Measurements from ENCODE around the gene LONP1.

DNA sequence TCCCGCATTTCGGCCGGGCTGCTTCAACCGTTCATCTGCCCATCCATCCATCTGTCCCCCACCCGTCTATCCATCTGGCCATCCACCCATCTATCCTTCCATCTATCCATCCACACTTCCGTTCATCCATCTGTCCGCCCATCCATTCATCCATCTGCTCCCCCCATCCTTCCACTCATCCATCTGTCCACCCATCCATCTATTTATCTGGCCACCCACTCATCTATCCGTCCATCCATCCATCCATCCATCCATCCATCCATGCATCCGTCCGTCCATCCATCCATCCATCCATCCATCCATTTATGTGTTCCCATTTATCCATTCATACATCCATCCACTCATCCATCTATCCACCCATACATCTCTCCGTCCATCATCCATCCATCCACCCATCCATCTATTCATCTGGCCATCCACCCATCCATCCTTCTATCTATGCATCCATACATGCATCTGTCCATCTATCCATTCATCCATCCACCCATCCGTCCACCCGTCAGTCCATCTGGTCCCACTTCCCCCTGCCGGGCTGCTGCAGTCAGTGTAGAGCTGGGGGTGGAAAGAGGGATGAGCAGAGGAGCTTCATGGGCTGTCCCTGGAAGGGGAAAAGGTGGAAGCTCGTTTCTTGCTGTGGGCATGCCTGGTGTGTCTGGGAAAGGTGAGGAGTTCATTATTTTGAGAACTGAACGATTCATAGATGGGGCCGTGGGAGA lies 38.4 kb downstream of the LONP1 start:
- TF ChIP-seq, protein P1, sequence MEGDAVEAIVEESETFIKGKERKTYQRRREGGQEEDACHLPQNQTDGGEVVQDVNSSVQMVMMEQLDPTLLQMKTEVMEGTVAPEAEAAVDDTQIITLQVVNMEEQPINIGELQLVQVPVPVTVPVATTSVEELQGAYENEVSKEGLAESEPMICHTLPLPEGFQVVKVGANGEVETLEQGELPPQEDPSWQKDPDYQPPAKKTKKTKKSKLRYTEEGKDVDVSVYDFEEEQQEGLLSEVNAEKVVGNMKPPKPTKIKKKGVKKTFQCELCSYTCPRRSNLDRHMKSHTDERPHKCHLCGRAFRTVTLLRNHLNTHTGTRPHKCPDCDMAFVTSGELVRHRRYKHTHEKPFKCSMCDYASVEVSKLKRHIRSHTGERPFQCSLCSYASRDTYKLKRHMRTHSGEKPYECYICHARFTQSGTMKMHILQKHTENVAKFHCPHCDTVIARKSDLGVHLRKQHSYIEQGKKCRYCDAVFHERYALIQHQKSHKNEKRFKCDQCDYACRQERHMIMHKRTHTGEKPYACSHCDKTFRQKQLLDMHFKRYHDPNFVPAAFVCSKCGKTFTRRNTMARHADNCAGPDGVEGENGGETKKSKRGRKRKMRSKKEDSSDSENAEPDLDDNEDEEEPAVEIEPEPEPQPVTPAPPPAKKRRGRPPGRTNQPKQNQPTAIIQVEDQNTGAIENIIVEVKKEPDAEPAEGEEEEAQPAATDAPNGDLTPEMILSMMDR (IDR thresholded peaks at IDR 0.05; ENCODE audit: low read depth, low read length, poor library complexity, severe bottlenecking) = no peak
- no peak for TF ChIP-seq EZH2phosphoT487 (IDR thresholded peaks at IDR 0.05; ENCODE audit: borderline replicate concordance, low read length)

All from DOHH2 (cell line).